Naive B cell (primary cell): ENCODE measurements around the gene RILP. TPM values are rescaled to one million over a fixed set of nuclear protein-coding genes. Genes with fewer than 3 reads are reported as not detected.
"Not testable (repeated sequence)": the region's sequence is repeated elsewhere in the genome, so short reads cannot be mapped to it uniquely, and the experiment has no call there.

Source experiments
- ATAC-seq, 2 donors: fragments of 150-1000 bp; cut with Tn5 transposase; 2 replicates each; pipeline ENCODE4 v1.10.0; 2021; ENCODE audit warnings: low read depth in 2 of 2, mild to moderate bottlenecking in 2 of 2, moderate library complexity in 2 of 2
- DNase-seq: peaks from one replicate; pipeline ENCODE4 v3.0.0; 2022
- H3K27ac Mint-ChIP-seq, 6 donors: one replicate each; pipeline ENCODE4 v1.8.0; 2020 to 2022; ENCODE audit warnings: mild to moderate bottlenecking in 6 of 6, mixed read lengths in 6 of 6, moderate library complexity in 5 of 6, inconsistent platforms in 2 of 6
- H3K27me3 Mint-ChIP-seq, 3 donors: one replicate each; pipeline ENCODE4 v1.8.0; 2021 to 2022; ENCODE audit warnings: mixed read lengths in 3 of 3, mild to moderate bottlenecking in 1 of 3
- H3K36me3 Mint-ChIP-seq, 2 donors: one replicate each; pipeline ENCODE4 v1.8.0; 2020 to 2022; ENCODE audit warnings: mixed read lengths in 2 of 2, inconsistent platforms in 1 of 2, mild to moderate bottlenecking in 1 of 2
- H3K4me1 Mint-ChIP-seq, 3 donors: one replicate each; pipeline ENCODE4 v1.8.0; 2020 to 2022; ENCODE audit warnings: mixed read lengths in 3 of 3, inconsistent platforms in 1 of 3, mild to moderate bottlenecking in 1 of 3, moderate library complexity in 1 of 3
- H3K4me3 Mint-ChIP-seq, 8 donors: one replicate each; pipeline ENCODE4 v1.8.0; 2020 to 2022; ENCODE audit warnings: mild to moderate bottlenecking in 8 of 8, mixed read lengths in 8 of 8, moderate library complexity in 8 of 8, inconsistent platforms in 2 of 8
- H3K9me3 Mint-ChIP-seq, 7 donors: one replicate each; pipeline ENCODE4 v1.8.0; 2020 to 2022; ENCODE audit warnings: mixed read lengths in 7 of 7, mild to moderate bottlenecking in 5 of 7, inconsistent platforms in 2 of 7, moderate library complexity in 1 of 7
- polyA plus RNA-seq, 6 donors: library from polyadenylated mRNA; unstranded; fragments of 300-500 nt; fragmentation: Illumina TruSeq; gene quantifications; one replicate each; pipeline ENCODE4 v1.2.3, GENCODE V29; 2021; ENCODE audit warnings: low read depth in 6 of 6

The RILP gene
- polyA plus RNA-seq, 6 donors from 2014 or later = 0.97 to 1.9 (median 1.3) TPM; not detected in 1

- H3K36me3 Mint-ChIP-seq = peaks cover 21 to 33% of the 10 kb centered on the region in 2 donors
- H3K4me3 Mint-ChIP-seq, DNase-seq, H3K27ac Mint-ChIP-seq, H3K4me1 Mint-ChIP-seq, H3K27me3 Mint-ChIP-seq, ATAC-seq, H3K9me3 Mint-ChIP-seq: not testable (repeated sequence)
Observed at GRCh38 chr17:1663934-1664333, 14.3 kb upstream of the RILP start.

DNA sequence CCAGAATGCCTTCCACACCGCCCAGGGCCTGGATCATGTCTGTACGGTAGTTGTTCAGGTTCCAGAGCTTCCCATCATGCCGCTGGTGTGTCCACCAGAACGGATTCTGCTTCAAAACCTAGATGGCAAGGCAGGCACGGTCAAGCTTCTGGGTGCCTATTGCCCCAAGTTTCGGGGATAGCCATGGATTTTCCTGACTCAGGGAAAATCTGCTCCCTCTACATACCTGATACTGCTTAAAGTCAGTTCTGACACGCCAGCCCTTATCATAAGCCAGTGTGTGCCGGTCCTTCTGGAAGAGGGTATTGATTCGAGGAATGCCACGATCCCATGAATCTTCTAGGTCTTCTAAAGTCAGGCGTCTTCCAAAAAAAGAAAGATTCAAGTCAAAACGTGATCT is 11.4 kb upstream of the RILP start:
- no peak overlapping the region for H3K27ac Mint-ChIP-seq
- peaks cover 7 to 10% (median 9%) of the 10 kb centered on the region in 3 donors for H3K4me1 Mint-ChIP-seq
- no peak overlapping the region for H3K4me3 Mint-ChIP-seq
- ATAC-seq = no peak
- no peaks in the 10 kb centered on the region for H3K9me3 Mint-ChIP-seq
- no peak for DNase-seq
- no peaks in the 10 kb centered on the region for H3K27me3 Mint-ChIP-seq
- H3K36me3 Mint-ChIP-seq = peaks cover 38 to 46% of the 10 kb centered on the region in 2 donors

DNA sequence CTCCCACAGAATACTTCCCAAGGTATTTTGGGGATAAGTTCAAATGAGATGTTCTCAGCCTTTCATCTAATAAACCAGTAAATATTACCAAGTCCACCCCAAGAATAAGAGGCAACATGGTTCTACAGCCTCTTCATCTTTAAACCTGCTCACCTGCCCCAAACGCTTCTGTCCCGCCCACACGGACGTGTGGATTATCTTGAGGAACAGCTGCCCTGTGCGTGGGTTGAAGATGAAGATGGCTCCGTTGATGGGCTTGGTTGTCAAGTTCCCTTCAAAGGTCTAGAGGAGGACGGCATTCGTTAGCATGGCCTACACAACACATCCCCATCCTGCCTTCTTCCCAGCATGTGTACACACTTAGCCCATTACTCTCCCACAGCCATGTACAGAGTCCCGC is 8.4 kb upstream of the RILP start:
- H3K36me3 Mint-ChIP-seq = peaks cover 42 to 58% of the 10 kb centered on the region in 2 donors
- DNase-seq = no peak
- peak overlapping the region in 1 of 6 donors; percentile 81 for H3K27ac Mint-ChIP-seq
- peaks cover 7 to 10% (median 9%) of the 10 kb centered on the region in 3 donors for H3K4me1 Mint-ChIP-seq
- no peaks in the 10 kb centered on the region for H3K27me3 Mint-ChIP-seq
- no peak for ATAC-seq
- peak overlapping the region in 1 of 8 donors; percentile 30 for H3K4me3 Mint-ChIP-seq
- H3K9me3 Mint-ChIP-seq = no peaks in the 10 kb centered on the region

GRCh38 chr17:1653735-1654134 is 4.1 kb upstream of the RILP start:
- H3K9me3 Mint-ChIP-seq = no peaks in the 10 kb centered on the region
- no peak overlapping the region for H3K4me3 Mint-ChIP-seq
- peaks cover 22 to 37% of the 10 kb centered on the region in 2 donors for H3K36me3 Mint-ChIP-seq
- H3K4me1 Mint-ChIP-seq = peaks cover 3 to 10% (median 5%) of the 10 kb centered on the region in 3 donors
- H3K27ac Mint-ChIP-seq = no peak overlapping the region
- no peak for DNase-seq
- no peak for ATAC-seq
- no peaks in the 10 kb centered on the region for H3K27me3 Mint-ChIP-seq

DNA sequence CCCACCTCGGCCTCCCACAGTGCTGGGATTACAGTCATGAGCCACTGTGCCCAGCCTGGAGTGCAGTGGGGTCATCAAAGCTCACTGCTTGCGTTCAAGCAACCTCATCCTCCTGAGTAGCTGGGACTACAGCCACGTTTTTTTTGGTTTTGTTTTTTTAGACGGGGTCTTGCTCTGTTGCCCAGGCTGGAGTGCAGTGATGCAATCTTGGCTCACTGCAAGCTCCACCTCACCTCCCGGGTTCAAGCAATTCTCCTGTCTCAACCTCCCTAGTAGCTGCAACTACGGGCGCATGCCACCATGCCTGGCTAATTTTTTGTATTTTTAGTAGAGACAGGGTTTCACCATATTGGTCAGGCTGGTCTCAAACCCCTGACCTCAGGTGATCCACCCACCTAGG is 3.1 kb upstream of the RILP start:
- ATAC-seq, H3K27ac Mint-ChIP-seq, H3K9me3 Mint-ChIP-seq, H3K27me3 Mint-ChIP-seq, DNase-seq: not testable (repeated sequence)
- Mint-ChIP-seq H3K4me1 (peaks cover 4 to 18% (median 5%) of the 10 kb centered on the region in 3 donors), H3K4me3 (peak overlapping the region in 1 of 8 donors; percentile 12), H3K36me3 (peaks cover 18 to 32% of the 10 kb centered on the region in 2 donors)

DNA sequence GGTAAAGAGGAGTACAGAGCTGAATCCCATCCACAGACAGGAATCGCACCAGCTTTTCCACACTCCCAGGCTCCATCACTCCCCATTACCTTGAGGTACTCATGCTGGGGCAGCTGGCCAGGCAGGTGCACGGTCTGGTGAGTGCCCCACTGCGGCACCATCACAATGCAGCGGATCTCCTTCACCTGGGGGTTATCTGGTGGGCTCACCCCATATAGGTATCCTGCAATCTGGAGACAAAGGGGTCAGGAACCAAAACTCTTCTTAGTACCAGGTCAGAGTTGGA is 1.8 kb upstream of the RILP start:
- no peak for ATAC-seq
- peaks cover 10 to 22% of the 10 kb centered on the region in 2 donors for H3K36me3 Mint-ChIP-seq
- H3K27me3 Mint-ChIP-seq = no peaks in the 10 kb centered on the region
- no peaks in the 10 kb centered on the region for H3K9me3 Mint-ChIP-seq
- peak overlapping the region in 1 of 8 donors; percentile 52 for H3K4me3 Mint-ChIP-seq
- H3K4me1 Mint-ChIP-seq = peaks cover 8 to 22% (median 11%) of the 10 kb centered on the region in 3 donors
- peak overlapping the region in 1 of 6 donors; percentile 42 for H3K27ac Mint-ChIP-seq
- no peak for DNase-seq

DNA sequence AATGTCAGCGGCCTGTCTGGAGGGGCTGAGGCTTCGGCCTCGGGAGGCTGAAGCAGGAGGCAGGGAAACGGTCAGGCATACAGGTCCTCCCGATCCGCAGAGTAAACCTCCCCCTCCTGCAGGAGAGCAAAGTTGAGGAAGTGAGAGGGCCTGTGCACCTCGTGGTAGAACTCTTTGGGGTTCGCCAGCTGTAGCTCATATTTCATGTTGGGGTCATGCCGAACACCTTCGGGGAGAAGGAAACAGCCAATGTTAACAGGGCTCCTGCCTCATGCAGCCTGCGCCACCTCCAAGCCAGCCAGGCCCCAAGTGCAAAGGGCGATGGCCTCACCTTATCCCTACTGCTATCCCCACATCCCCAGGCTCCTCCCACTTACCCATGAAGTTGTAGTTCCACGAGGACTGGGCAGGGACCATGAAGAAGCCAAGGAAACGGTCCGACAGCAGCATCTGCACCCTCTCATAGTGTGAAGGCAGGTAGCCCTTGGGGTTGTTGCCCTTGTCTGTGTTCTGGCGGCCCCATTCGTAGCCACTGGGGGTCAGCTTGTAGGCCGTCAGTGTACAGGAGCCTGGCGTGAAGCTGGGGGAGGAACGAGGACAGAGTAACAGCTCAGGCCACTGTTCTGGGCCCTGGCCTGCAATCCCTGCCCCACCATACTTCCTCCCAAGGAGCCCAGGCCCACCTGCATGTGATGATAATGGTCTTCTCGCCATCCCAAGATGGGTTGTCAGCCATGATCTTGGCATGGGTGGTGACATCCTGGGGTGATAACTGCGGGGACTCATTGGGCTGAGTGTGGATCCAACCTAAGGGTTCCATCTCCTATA is 1.3 kb upstream of the RILP start:
- H3K4me3 Mint-ChIP-seq = peak overlapping the region in 4 of 8 donors; percentile 25 to 70 (median 41)
- ATAC-seq = no peak
- no peaks in the 10 kb centered on the region for H3K9me3 Mint-ChIP-seq
- peaks cover 6 to 16% of the 10 kb centered on the region in 2 donors for H3K36me3 Mint-ChIP-seq
- DNase-seq = no peak
- no peaks in the 10 kb centered on the region for H3K27me3 Mint-ChIP-seq
- peak overlapping the region in 1 of 6 donors; percentile 78 for H3K27ac Mint-ChIP-seq
- peaks cover 13 to 25% (median 13%) of the 10 kb centered on the region in 3 donors for H3K4me1 Mint-ChIP-seq

- DNase-seq (peak; percentile 91), ATAC-seq (peak; percentile 76 to 79)
- no peaks in the 10 kb centered on the region for H3K9me3 Mint-ChIP-seq
- peaks cover 6 to 14% of the 10 kb centered on the region in 2 donors for H3K36me3 Mint-ChIP-seq
- H3K27ac Mint-ChIP-seq = peak overlapping the region in 3 of 6 donors; percentile 39 to 87 (median 70)
- H3K4me1 Mint-ChIP-seq = peaks cover 29 to 42% (median 29%) of the 10 kb centered on the region in 3 donors
- H3K27me3 Mint-ChIP-seq = no peaks in the 10 kb centered on the region
- peak overlapping the region in 7 of 8 donors; percentile 66 to 86 (median 81) for H3K4me3 Mint-ChIP-seq
Observed at GRCh38 chr17:1648963-1649843, 463 bp downstream of the RILP start.

GRCh38 chr17:1648173-1648962 is 1.3 kb downstream of the RILP start:
- Mint-ChIP-seq H3K36me3 (peaks cover 0 to 5% of the 10 kb centered on the region in 2 donors), H3K27me3 (no peaks in the 10 kb centered on the region), H3K4me3 (peak overlapping the region; percentile 69 to 86 (median 78)), H3K27ac (peak overlapping the region in 4 of 6 donors; percentile 39 to 87 (median 61)), H3K9me3 (no peaks in the 10 kb centered on the region), H3K4me1 (peaks cover 32 to 46% (median 33%) of the 10 kb centered on the region in 3 donors)
- ATAC-seq (peak; percentile 2), DNase-seq (no peak)

DNA sequence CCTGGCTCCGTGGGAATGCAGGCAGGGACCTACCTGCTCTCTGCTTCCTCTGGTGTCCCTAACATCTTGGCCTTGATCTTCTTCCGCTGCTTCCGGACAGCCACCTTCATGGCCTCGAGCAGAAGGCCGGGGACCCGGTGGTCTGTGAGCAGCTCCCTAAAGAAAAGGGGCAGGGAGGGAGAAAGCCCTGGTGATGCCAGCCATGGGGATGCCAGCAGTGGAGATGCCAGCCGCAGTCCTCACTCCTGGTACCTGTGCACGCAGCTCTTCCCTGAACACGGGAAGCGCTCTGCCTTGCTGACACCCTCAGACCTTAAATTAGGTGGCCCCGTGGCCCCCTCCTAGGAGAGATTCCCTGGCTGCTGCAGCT is 1.9 kb downstream of the RILP start:
- peaks cover 32 to 46% (median 33%) of the 10 kb centered on the region in 3 donors for H3K4me1 Mint-ChIP-seq
- no peaks in the 10 kb centered on the region for H3K36me3 Mint-ChIP-seq
- H3K4me3 Mint-ChIP-seq = peak overlapping the region in 6 of 8 donors; percentile 61 to 81 (median 71)
- H3K27ac Mint-ChIP-seq = peak overlapping the region in 1 of 6 donors; percentile 21
- H3K9me3 Mint-ChIP-seq = no peaks in the 10 kb centered on the region
- ATAC-seq = no peak
- no peaks in the 10 kb centered on the region for H3K27me3 Mint-ChIP-seq
- DNase-seq = no peak

DNA sequence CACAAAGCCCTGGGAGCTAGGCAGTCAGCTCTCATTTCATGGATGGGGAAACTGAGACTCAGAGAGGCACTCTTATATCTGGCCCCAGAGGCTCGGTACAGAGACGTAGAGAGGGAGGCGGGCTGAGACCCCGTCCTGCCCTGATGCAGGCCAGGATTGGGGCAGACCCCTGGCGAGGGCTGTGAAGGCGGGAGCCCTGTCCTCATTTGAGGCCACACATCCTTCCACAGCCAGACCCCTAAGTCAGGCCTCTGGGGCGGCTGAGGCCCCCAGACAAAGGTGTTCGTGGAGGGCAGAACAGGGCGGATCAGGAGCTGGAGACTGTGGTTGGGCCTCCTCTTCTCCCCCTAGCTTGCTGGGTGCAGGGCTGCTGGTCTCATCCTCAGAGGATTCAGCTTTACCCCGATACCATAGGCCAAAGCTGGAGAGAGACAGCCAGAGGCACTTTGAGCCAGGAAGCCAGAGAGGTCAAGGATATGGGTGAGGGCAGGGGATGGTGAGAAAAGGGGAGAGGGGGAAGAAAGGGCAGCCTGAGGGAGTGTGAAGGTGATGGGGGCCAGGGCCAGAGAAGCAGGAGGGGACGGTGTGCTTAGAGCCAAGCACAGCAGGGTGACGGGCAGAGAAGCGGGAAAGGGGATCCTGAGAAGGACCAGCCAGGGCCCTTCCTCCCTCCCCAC is 3.3 kb downstream of the RILP start:
- Mint-ChIP-seq H3K9me3 (no peaks in the 10 kb centered on the region), H3K4me3 (peak overlapping the region in 5 of 8 donors; percentile 20 to 75 (median 22)), H3K4me1 (peaks cover 32 to 46% (median 33%) of the 10 kb centered on the region in 3 donors), H3K27me3 (no peaks in the 10 kb centered on the region), H3K36me3 (no peaks in the 10 kb centered on the region), H3K27ac (peak overlapping the region in 4 of 6 donors; percentile 47 to 93 (median 85))
- no peak for ATAC-seq
- no peak for DNase-seq
